Endothelial cell (in vitro differentiated cells): Measurements from ENCODE around the gene ING4. TPM values are rescaled to one million over a fixed set of nuclear protein-coding genes. Genes with fewer than 3 reads are reported as not detected.

Experiments
- DNase-seq: peaks from one replicate; pipeline ENCODE4 v3.0.0; 2021; ENCODE audit warnings: low spot score
- H3K27ac Mint-ChIP-seq: one replicate; pipeline ENCODE4 v1.8.0; 2021; ENCODE audit warnings: mixed read lengths, inconsistent platforms; ENCODE audit not compliant: unreplicated experiment
- H3K27me3 Mint-ChIP-seq: one replicate; pipeline ENCODE4 v1.8.0; 2021; ENCODE audit warnings: mild to moderate bottlenecking, moderate library complexity, mixed read lengths, inconsistent platforms; ENCODE audit not compliant: unreplicated experiment
- H3K36me3 Mint-ChIP-seq: one replicate; pipeline ENCODE4 v1.8.0; 2021; ENCODE audit warnings: mild to moderate bottlenecking, low read depth, mixed read lengths, inconsistent platforms; ENCODE audit not compliant: unreplicated experiment
- H3K4me1 Mint-ChIP-seq: one replicate; pipeline ENCODE4 v1.8.0; 2021; ENCODE audit warnings: mild to moderate bottlenecking, mixed read lengths, inconsistent platforms; ENCODE audit not compliant: unreplicated experiment
- H3K4me3 Mint-ChIP-seq: one replicate; pipeline ENCODE4 v1.8.0; 2021; ENCODE audit warnings: mild to moderate bottlenecking, mixed read lengths, inconsistent platforms; ENCODE audit not compliant: unreplicated experiment
- H3K9me3 Mint-ChIP-seq: one replicate; pipeline ENCODE4 v1.8.0; 2021; ENCODE audit warnings: mixed read lengths, inconsistent platforms; ENCODE audit not compliant: unreplicated experiment
- CTCF ChIP-seq: fragments of 200-600 bp; sonication (generic); IDR thresholded peaks from one replicate; pipeline ENCODE4 v1.5.0; 2021; ENCODE audit warnings: antibody characterized with exemption; ENCODE audit not compliant: unreplicated experiment
- total RNA-seq: library from RNA; stranded (reverse); fragmentation: NEBNext Ultra II Directional; extraction: Animal tissue kit (Norgen Biotek cat#: 25700); gene quantifications from one replicate; pipeline ENCODE4 v1.2.1, GENCODE V29; 2021; ENCODE audit not compliant: unreplicated experiment

The ING4 gene
- total RNA-seq, 1 donor from 2014 or later = 41.3 TPM

- no peaks in the 10 kb centered on the region for H3K9me3 Mint-ChIP-seq
- TF ChIP-seq CTCF = no peak
- H3K36me3 Mint-ChIP-seq = peaks cover 34% of the 10 kb centered on the region
- peak overlapping the region; percentile 99 for H3K27ac Mint-ChIP-seq
- peaks cover 59% of the 10 kb centered on the region for H3K4me1 Mint-ChIP-seq
- peaks cover 7% of the 10 kb centered on the region for H3K27me3 Mint-ChIP-seq
- DNase-seq = peak; percentile 34
- H3K4me3 Mint-ChIP-seq = peak overlapping the region; percentile 10
Observed at GRCh38 chr12:6644903-6645302, 18.0 kb downstream of the ING4 start.

GRCh38 chr12:6644257-6644596, 18.7 kb downstream of the ING4 start:
- peak overlapping the region; percentile 71 for H3K4me3 Mint-ChIP-seq
- H3K9me3 Mint-ChIP-seq = no peaks in the 10 kb centered on the region
- peaks cover 34% of the 10 kb centered on the region for H3K36me3 Mint-ChIP-seq
- H3K27me3 Mint-ChIP-seq = peaks cover 10% of the 10 kb centered on the region
- DNase-seq = peak; percentile 37
- peaks cover 62% of the 10 kb centered on the region for H3K4me1 Mint-ChIP-seq
- peak overlapping the region; percentile 99 for H3K27ac Mint-ChIP-seq
- no peak for TF ChIP-seq CTCF

GRCh38 chr12:6643569-6644256, 19.2 kb downstream of the ING4 start:
- peak overlapping the region; percentile 71 for H3K4me3 Mint-ChIP-seq
- H3K36me3 Mint-ChIP-seq = peaks cover 34% of the 10 kb centered on the region
- no peak for TF ChIP-seq CTCF
- H3K27ac Mint-ChIP-seq = peak overlapping the region; percentile 99
- peaks cover 11% of the 10 kb centered on the region for H3K27me3 Mint-ChIP-seq
- H3K4me1 Mint-ChIP-seq = peaks cover 67% of the 10 kb centered on the region
- no peaks in the 10 kb centered on the region for H3K9me3 Mint-ChIP-seq
- no peak for DNase-seq

- H3K4me3 Mint-ChIP-seq = no peak overlapping the region
- no peaks in the 10 kb centered on the region for H3K9me3 Mint-ChIP-seq
- H3K27ac Mint-ChIP-seq = no peak overlapping the region
- H3K4me1 Mint-ChIP-seq = peaks cover 77% of the 10 kb centered on the region
- TF ChIP-seq CTCF = no peak
- peaks cover 11% of the 10 kb centered on the region for H3K27me3 Mint-ChIP-seq
- peaks cover 19% of the 10 kb centered on the region for H3K36me3 Mint-ChIP-seq
- no peak for DNase-seq
Observed at GRCh38 chr12:6641131-6641530, 21.8 kb downstream of the ING4 start.

- no peak for DNase-seq
- peaks cover 19% of the 10 kb centered on the region for H3K36me3 Mint-ChIP-seq
- peak overlapping the region; percentile 34 for H3K27ac Mint-ChIP-seq
- peaks cover 80% of the 10 kb centered on the region for H3K4me1 Mint-ChIP-seq
- H3K9me3 Mint-ChIP-seq = no peaks in the 10 kb centered on the region
- no peak for TF ChIP-seq CTCF
- H3K27me3 Mint-ChIP-seq = peaks cover 10% of the 10 kb centered on the region
- H3K4me3 Mint-ChIP-seq = no peak overlapping the region
Observed at GRCh38 chr12:6640497-6640896, 22.4 kb downstream of the ING4 start.
